HEK293 (cell line): ENCODE results near the gene APCDD1.

ENCODE experiments used
- EGR2 ChIP-seq: fragments of 450-650 bp; formaldehyde crosslinking; IDR thresholded peaks from 2 replicates; pipeline ENCODE4 v1.5.1; 2016; ENCODE audit warnings: low read depth, missing biosample characterization, missing genetic modification characterization
- HOXC10 ChIP-seq: sonication (generic); formaldehyde crosslinking; IDR thresholded peaks from 2 replicates; pipeline ENCODE4 v1.8.1; 2023; ENCODE audit warnings: mild to moderate bottlenecking, missing genetic modification reagents
- KLF16 ChIP-seq: fragments of 450-650 bp; formaldehyde crosslinking; IDR thresholded peaks from 2 replicates; pipeline ENCODE4 v1.5.1; 2017; ENCODE audit warnings: missing biosample characterization, missing genetic modification characterization
- MEIS1 ChIP-seq: sonication (generic); formaldehyde crosslinking; IDR thresholded peaks from 2 replicates; pipeline ENCODE4 v1.8.1; 2022; ENCODE audit warnings: missing genetic modification reagents, mild to moderate bottlenecking, borderline replicate concordance
- OSR2 ChIP-seq: fragments of 450-650 bp; formaldehyde crosslinking; IDR thresholded peaks from 2 replicates; pipeline ENCODE4 v1.5.1; 2016; ENCODE audit warnings: missing biosample characterization, missing genetic modification characterization
- SETDB1 ChIP-seq: IDR thresholded peaks from one replicate; pipeline ENCODE4 v1.6.1; 2017; ENCODE audit warnings: mild to moderate bottlenecking, low read length, moderate library complexity, mixed read lengths; ENCODE audit not compliant: insufficient read length
- SP2 ChIP-seq: fragments of 450-650 bp; formaldehyde crosslinking; IDR thresholded peaks from 2 replicates; pipeline ENCODE4 v1.5.1; 2016; ENCODE audit warnings: missing biosample characterization, missing genetic modification characterization
- WT1 ChIP-seq: fragments of 450-650 bp; formaldehyde crosslinking; IDR thresholded peaks from 2 replicates; pipeline ENCODE4 v1.5.1; 2016; ENCODE audit warnings: missing biosample characterization, missing genetic modification characterization
- YY2 ChIP-seq: fragments of 450-650 bp; formaldehyde crosslinking; IDR thresholded peaks from 2 replicates; pipeline ENCODE4 v1.5.1; 2016; ENCODE audit warnings: missing biosample characterization, missing genetic modification characterization
- ZBTB11 ChIP-seq: fragments of 450-650 bp; formaldehyde crosslinking; conservative IDR thresholded peaks from 2 replicates; pipeline ENCODE4 v1.5.1; 2016; ENCODE audit warnings: low read depth, missing biosample characterization, missing genetic modification characterization
- ZBTB6 ChIP-seq: fragments of 450-650 bp; formaldehyde crosslinking; IDR thresholded peaks from 2 replicates; pipeline ENCODE4 v1.5.1; 2017; ENCODE audit warnings: missing biosample characterization, missing genetic modification characterization
- ZNF132 ChIP-seq: fragments of 450-650 bp; formaldehyde crosslinking; IDR thresholded peaks from 2 replicates; pipeline ENCODE4 v1.5.1; 2017; ENCODE audit warnings: missing biosample characterization, missing genetic modification characterization, borderline replicate concordance
- ZNF155 ChIP-seq: fragments of 450-650 bp; formaldehyde crosslinking; IDR thresholded peaks from 2 replicates; pipeline ENCODE4 v1.5.1; 2016; ENCODE audit warnings: missing biosample characterization, missing genetic modification characterization
- ZNF223 ChIP-seq: fragments of 450-650 bp; formaldehyde crosslinking; IDR thresholded peaks from 2 replicates; pipeline ENCODE4 v1.5.1; 2016; ENCODE audit warnings: missing biosample characterization, missing genetic modification characterization
- ZNF248 ChIP-seq: fragments of 450-650 bp; formaldehyde crosslinking; IDR thresholded peaks from 2 replicates; pipeline ENCODE4 v1.5.1; 2017; ENCODE audit warnings: missing biosample characterization, missing genetic modification characterization
- ZNF292 ChIP-seq: fragments of 450-650 bp; formaldehyde crosslinking; IDR thresholded peaks from 2 replicates; pipeline ENCODE4 v1.5.1; 2016; ENCODE audit warnings: low read depth, missing biosample characterization, missing genetic modification characterization, borderline replicate concordance
- ZNF362 ChIP-seq: fragments of 450-650 bp; formaldehyde crosslinking; IDR thresholded peaks from 2 replicates; pipeline ENCODE4 v1.5.1; 2016; ENCODE audit warnings: missing biosample characterization, missing genetic modification characterization
- ZNF449 ChIP-seq: fragments of 450-650 bp; formaldehyde crosslinking; IDR thresholded peaks from 2 replicates; pipeline ENCODE4 v1.5.1; 2017; ENCODE audit warnings: missing biosample characterization, mild to moderate bottlenecking, missing genetic modification characterization, moderate library complexity
- ZNF48 ChIP-seq: fragments of 450-650 bp; formaldehyde crosslinking; IDR thresholded peaks from 2 replicates; pipeline ENCODE4 v1.5.1; 2016; ENCODE audit warnings: missing biosample characterization, missing genetic modification characterization
- ZNF488 ChIP-seq: fragments of 450-650 bp; formaldehyde crosslinking; IDR thresholded peaks from 2 replicates; pipeline ENCODE4 v1.5.1; 2016; ENCODE audit warnings: missing biosample characterization, missing genetic modification characterization
- ZNF513 ChIP-seq: fragments of 450-650 bp; IDR thresholded peaks from 2 replicates; pipeline ENCODE4 v1.5.1; 2018; ENCODE audit warnings: missing biosample characterization, missing genetic modification characterization
- ZNF521 ChIP-seq: fragments of 450-650 bp; formaldehyde crosslinking; IDR thresholded peaks from 2 replicates; pipeline ENCODE4 v1.5.1; 2017; ENCODE audit warnings: missing biosample characterization, mild to moderate bottlenecking, missing genetic modification characterization
- ZNF529 ChIP-seq: fragments of 450-650 bp; formaldehyde crosslinking; IDR thresholded peaks from 2 replicates; pipeline ENCODE4 v1.5.1; 2017; ENCODE audit warnings: missing genetic modification characterization, missing biosample characterization; ENCODE audit not compliant: insufficient replicate concordance
- ZNF560 ChIP-seq: fragments of 450-650 bp; formaldehyde crosslinking; IDR thresholded peaks from 2 replicates; pipeline ENCODE4 v1.5.1; 2017; ENCODE audit warnings: missing biosample characterization, missing genetic modification characterization, borderline replicate concordance
- ZNF610 ChIP-seq: fragments of 450-650 bp; formaldehyde crosslinking; IDR thresholded peaks from 2 replicates; pipeline ENCODE4 v1.5.1; 2016; ENCODE audit warnings: missing biosample characterization, missing genetic modification characterization, borderline replicate concordance
- ZNF704 ChIP-seq: fragments of 450-650 bp; formaldehyde crosslinking; IDR thresholded peaks from 2 replicates; pipeline ENCODE4 v1.5.1; 2016; ENCODE audit warnings: missing biosample characterization, missing genetic modification characterization
- ZNF837 ChIP-seq: fragments of 450-650 bp; formaldehyde crosslinking; IDR thresholded peaks from 2 replicates; pipeline ENCODE4 v1.5.1; 2016; ENCODE audit warnings: missing biosample characterization, missing genetic modification characterization

Gene APCDD1

GRCh38 chr18:10525697-10526560, 71.5 kb downstream of the APCDD1 start, which contains the start of gene NAPG (continued):
- TF ChIP-seq ZNF132 (tag by site-specific recombination), result no peak
- TF ChIP-seq ZNF362 (tag by site-specific recombination), result no peak
- no peak for TF ChIP-seq ZNF48
- no peak for TF ChIP-seq ZNF560 (tag by site-specific recombination)
- TF ChIP-seq ZNF521 (tag by site-specific recombination), result no peak
- TF ChIP-seq MEIS1, result no peak
- no peak for TF ChIP-seq ZNF488 (tag by site-specific recombination)
- TF ChIP-seq ZNF292 (tag by site-specific recombination), result no peak
- TF ChIP-seq ZNF223 (tag by site-specific recombination), result no peak
- peak; percentile 57 for TF ChIP-seq SP2
- no peak for TF ChIP-seq SETDB1
- no peak for TF ChIP-seq ZNF248 (tag by site-specific recombination)
- no peak for TF ChIP-seq YY2 (tag by site-specific recombination)
- peak; percentile 81 for TF ChIP-seq ZBTB11
- no peak for TF ChIP-seq HOXC10 (CRISPR knock-in tag)
- TF ChIP-seq ZBTB6 (tag by site-specific recombination), result no peak
- no peak for TF ChIP-seq OSR2 (tag by site-specific recombination)
- no peak for TF ChIP-seq ZNF837 (tag by site-specific recombination)
- TF ChIP-seq ZNF704 (tag by site-specific recombination), result no peak
- TF ChIP-seq ZNF610 (tag by site-specific recombination), result peak; percentile 84; the same call in 1 of the 2 replicates
- no peak for TF ChIP-seq WT1 (tag by site-specific recombination)
- no peak for TF ChIP-seq KLF16 (tag by site-specific recombination)
- no peak for TF ChIP-seq ZNF513
- TF ChIP-seq ZNF155 (tag by site-specific recombination), result no peak
- no peak for TF ChIP-seq ZNF529 (tag by site-specific recombination)
- TF ChIP-seq EGR2 (tag by site-specific recombination), result no peak
- TF ChIP-seq ZNF449 (tag by site-specific recombination), result no peak
